Mesenchymal stem cell (in vitro differentiated cells and primary cell): Measurements from ENCODE around the gene HSPA6.
"Not testable (repeated sequence)": the region's sequence is repeated elsewhere in the genome, so short reads cannot be mapped to it uniquely, and the experiment has no call there.

Experiments used
- DNase-seq: peaks from one replicate; pipeline ENCODE4 v3.0.0-alpha.2; 2013
- H2AFZ ChIP-seq: one replicate; pipeline ENCODE4 v1.6.1; 2013; ENCODE audit warnings: low read depth, mild to moderate bottlenecking, control low read depth, inconsistent platforms, low read length, moderate library complexity
- H2AK5ac ChIP-seq: 2 replicates; pipeline ENCODE4 v1.6.1; 2013; ENCODE audit warnings: low read length, moderate library complexity, mild to moderate bottlenecking, inconsistent platforms; ENCODE audit not compliant: severe bottlenecking
- H2BK120ac ChIP-seq: one replicate; pipeline ENCODE4 v1.6.1; 2013; ENCODE audit warnings: low read depth, mild to moderate bottlenecking, inconsistent platforms, low read length, moderate library complexity
- H2BK12ac ChIP-seq, 2 experiments: one replicate each; pipeline ENCODE4 v1.6.1; 2013; ENCODE audit warnings: inconsistent platforms in 2 of 2, low read length in 2 of 2, mild to moderate bottlenecking in 2 of 2, moderate library complexity in 2 of 2, control low read depth in 1 of 2
- H2BK15ac ChIP-seq: one replicate; pipeline ENCODE4 v1.6.1; 2013; ENCODE audit warnings: mild to moderate bottlenecking, low read depth, inconsistent platforms; ENCODE audit not compliant: poor library complexity, severe bottlenecking
- H2BK5ac ChIP-seq: 2 replicates; pipeline ENCODE4 v1.6.1; 2013; ENCODE audit warnings: low read depth, mild to moderate bottlenecking, low read length, control low read depth, inconsistent platforms; ENCODE audit not compliant: poor library complexity, severe bottlenecking
- H3K14ac ChIP-seq, 2 experiments: one replicate each; pipeline ENCODE4 v1.6.1; 2013; ENCODE audit warnings: inconsistent platforms in 2 of 2, low read length in 2 of 2, control low read depth in 1 of 2, mild to moderate bottlenecking in 1 of 2, moderate library complexity in 1 of 2
- H3K18ac ChIP-seq, 2 experiments: one replicate each; pipeline ENCODE4 v1.6.1; 2013; ENCODE audit warnings: inconsistent platforms in 2 of 2, low read length in 2 of 2, control low read depth in 1 of 2, low read depth in 1 of 2, mild to moderate bottlenecking in 1 of 2
- H3K23ac ChIP-seq, 2 experiments: one replicate each; pipeline ENCODE4 v1.6.1; 2013; ENCODE audit warnings: inconsistent platforms in 2 of 2, low read length in 2 of 2, mild to moderate bottlenecking in 2 of 2, moderate library complexity in 2 of 2, control low read depth in 1 of 2
- H3K27ac ChIP-seq: 2 replicates; pipeline ENCODE4 v1.5.1; 2013; ENCODE audit warnings: mild to moderate bottlenecking, moderate library complexity, low read length, control low read depth, inconsistent platforms; ENCODE audit not compliant: poor library complexity, severe bottlenecking
- H3K27me3 ChIP-seq, 2 experiments: 2 replicates each; pipeline versions ENCODE4 v1.6.1 to v1.7.0; 2013; ENCODE audit warnings: low read length in 2 of 2, mild to moderate bottlenecking in 2 of 2, moderate library complexity in 2 of 2, control low read depth in 1 of 2, inconsistent platforms in 1 of 2; ENCODE audit not compliant: control insufficient read depth in 1 of 2, insufficient read depth in 1 of 2
- H3K36me3 ChIP-seq, 2 experiments: 2 replicates each; pipeline versions ENCODE4 v1.6.1 to v1.7.0; 2013; ENCODE audit warnings: low read length in 2 of 2, control low read depth in 1 of 2, inconsistent platforms in 1 of 2, low read depth in 1 of 2, mild to moderate bottlenecking in 1 of 2; ENCODE audit not compliant: insufficient read depth in 2 of 2, control insufficient read depth in 1 of 2
- H3K4ac ChIP-seq, 2 experiments: one replicate each; pipeline ENCODE4 v1.6.1; 2013; ENCODE audit warnings: inconsistent platforms in 2 of 2, low read length in 2 of 2, mild to moderate bottlenecking in 2 of 2, moderate library complexity in 2 of 2, control low read depth in 1 of 2, low read depth in 1 of 2
- H3K4me1 ChIP-seq: 2 replicates; pipeline ENCODE4 v1.6.1; 2013; ENCODE audit warnings: low read depth, low read length, control low read depth; ENCODE audit not compliant: control insufficient read depth, insufficient read depth
- H3K4me2 ChIP-seq: 2 replicates; pipeline ENCODE4 v1.6.1; 2013; ENCODE audit warnings: low read length, mild to moderate bottlenecking, inconsistent platforms; ENCODE audit not compliant: poor library complexity, severe bottlenecking
- H3K4me3 ChIP-seq, 2 experiments: 2 replicates each; pipeline versions ENCODE4 v1.5.1 to v1.7.0; 2013; ENCODE audit warnings: low read length in 2 of 2, mild to moderate bottlenecking in 2 of 2, control low read depth in 1 of 2, low read depth in 1 of 2; ENCODE audit not compliant: insufficient read depth in 1 of 2
- H3K79me1 ChIP-seq: replicated peaks from 2 replicates; pipeline ENCODE4 v1.6.1; 2013; ENCODE audit warnings: mild to moderate bottlenecking, control low read depth, low read length, inconsistent platforms; ENCODE audit not compliant: poor library complexity, severe bottlenecking
- H3K9ac ChIP-seq: 2 replicates; pipeline ENCODE4 v1.7.0; 2013; ENCODE audit warnings: mild to moderate bottlenecking, low read length, moderate library complexity
- H3K9me3 ChIP-seq: 2 replicates; pipeline ENCODE4 v1.7.0; 2013; ENCODE audit warnings: mild to moderate bottlenecking, low read length; ENCODE audit not compliant: control insufficient read depth
- H4K8ac ChIP-seq: one replicate; pipeline ENCODE4 v1.6.1; 2013; ENCODE audit warnings: inconsistent platforms, mild to moderate bottlenecking, low read length, moderate library complexity
- H4K91ac ChIP-seq: one replicate; pipeline ENCODE4 v1.6.1; 2013; ENCODE audit warnings: mild to moderate bottlenecking, low read length, inconsistent platforms
- WGBS: methylation state at CpG from one replicate; pipeline ENCODE4 v1.1.7; 2013; ENCODE audit warnings: mixed read lengths; 5-methylcytosine and 5-hydroxymethylcytosine counted together

The HSPA6 gene

GRCh38 chr1:161511756-161512060, 12.6 kb upstream of the HSPA6 start:
- H3K9me3 ChIP-seq, result no peaks in the 10 kb centered on the region
- no peak overlapping the region for H3K4me2 ChIP-seq
- H3K4me3 ChIP-seq, result no peak overlapping the region
- no peaks in the 10 kb centered on the region for H3K36me3 ChIP-seq
- no peak for DNase-seq
- no peaks in the 10 kb centered on the region for H3K79me1 ChIP-seq
- H2BK15ac ChIP-seq, result no peak overlapping the region
- no peak overlapping the region for H3K9ac ChIP-seq
- peak overlapping the region in 1 of 2 experiments; percentile 51 for H3K14ac ChIP-seq
- no peak overlapping the region for H2BK12ac ChIP-seq
- H3K18ac ChIP-seq, result peak overlapping the region; percentile 33 to 40
- H3K4ac ChIP-seq, result peak overlapping the region in 1 of 2 experiments; percentile 51
- H3K27me3 ChIP-seq, result peaks cover 0 to 2% of the 10 kb centered on the region in 2 experiments
- no peak overlapping the region for H2BK5ac ChIP-seq
- no peak overlapping the region for H2BK120ac ChIP-seq
- H2AK5ac ChIP-seq, result no peak overlapping the region
- H3K4me1 ChIP-seq, result no peaks in the 10 kb centered on the region
- peak overlapping the region; percentile 27 for H4K91ac ChIP-seq
- no peak overlapping the region for H3K23ac ChIP-seq
- WGBS, result 92% methylated on average over 7 of the region's 7 CpGs
- no peak overlapping the region for H4K8ac ChIP-seq
- no peak overlapping the region for H3K27ac ChIP-seq
- no peak overlapping the region for H2AFZ ChIP-seq

DNA sequence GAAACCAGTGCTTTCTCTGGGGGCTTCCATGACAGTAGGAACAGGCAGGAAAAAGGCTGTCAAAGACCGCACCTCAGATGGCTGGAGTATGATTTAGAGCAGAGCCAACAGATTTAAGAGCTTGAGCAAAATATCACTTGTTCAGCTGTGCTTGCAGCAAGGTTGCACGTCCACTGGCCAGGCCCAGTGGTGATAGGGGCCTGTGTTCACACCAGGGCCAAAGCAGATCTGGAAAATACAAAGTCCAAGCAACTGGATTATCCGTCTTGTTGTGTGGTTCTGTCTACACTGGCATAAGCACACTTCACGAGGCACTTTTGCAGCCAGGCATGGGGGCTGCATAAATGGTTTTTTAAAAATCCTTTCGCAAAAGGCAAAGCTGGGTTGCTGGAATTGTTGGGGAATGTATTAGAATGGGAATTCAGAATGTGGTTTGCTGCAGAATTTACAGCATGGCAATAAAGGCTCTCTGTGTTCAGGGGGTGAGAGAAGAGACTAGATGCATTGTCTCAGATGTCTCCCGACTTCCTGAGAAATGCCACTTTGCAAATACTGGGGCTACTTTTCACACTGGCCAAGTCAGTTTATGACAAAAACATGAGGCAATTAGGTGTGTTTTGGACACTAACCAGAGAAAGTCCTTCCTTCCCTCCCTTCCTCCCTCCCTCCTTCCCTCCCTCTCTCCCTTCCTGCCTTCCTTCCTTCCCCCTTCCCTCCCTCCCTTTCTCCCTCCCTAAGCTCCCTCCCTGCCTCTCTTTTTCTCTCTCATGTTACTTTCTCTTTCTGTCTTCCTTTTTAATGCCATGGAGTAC, 11.5 kb upstream of the HSPA6 start:
- WGBS, result 56% methylated on average over 5 of the region's 6 CpGs
- Histone ChIP-seq H4K8ac (peak overlapping the region; percentile 87), H3K18ac (peak overlapping the region in 1 of 2 experiments; percentile 54), H3K4ac (peak overlapping the region in 1 of 2 experiments; percentile 51), H4K91ac (peak overlapping the region; percentile 68)
- not testable (repeated sequence) for H3K9ac ChIP-seq, H3K4me3 ChIP-seq, H3K4me2 ChIP-seq, H2AK5ac ChIP-seq, H3K27me3 ChIP-seq, H2BK5ac ChIP-seq, H3K23ac ChIP-seq, H3K14ac ChIP-seq, H3K27ac ChIP-seq, H3K9me3 ChIP-seq, DNase-seq, H3K4me1 ChIP-seq, H2BK15ac ChIP-seq, H3K36me3 ChIP-seq, H3K79me1 ChIP-seq, H2BK12ac ChIP-seq, H2BK120ac ChIP-seq, H2AFZ ChIP-seq

DNA sequence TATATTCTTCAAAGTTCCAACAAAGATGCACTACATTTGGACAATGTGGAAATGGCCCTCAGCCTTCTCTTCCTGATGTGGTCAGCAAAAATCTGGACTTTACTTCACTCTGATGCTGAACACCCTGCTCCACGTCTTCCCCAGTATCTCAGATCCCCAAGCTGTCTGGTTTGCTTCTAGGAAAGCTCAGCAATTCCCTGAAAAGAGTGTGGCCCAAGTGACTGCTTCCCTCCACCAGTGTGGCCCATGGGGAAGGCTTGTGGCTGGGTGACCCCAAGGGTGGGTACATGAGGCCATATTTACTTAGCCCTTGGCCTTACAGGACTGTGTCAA, 10.9 kb upstream of the HSPA6 start:
- Histone ChIP-seq H3K18ac (peak overlapping the region in 1 of 2 experiments; percentile 93), H4K91ac (peak overlapping the region; percentile 92), H4K8ac (peak overlapping the region; percentile 75), H2BK12ac (peak overlapping the region in 1 of 2 experiments; percentile 75), H3K4ac (peak overlapping the region; percentile 24 to 51)
- not testable (repeated sequence) for H3K27ac ChIP-seq, H3K4me3 ChIP-seq, H3K14ac ChIP-seq, H3K4me2 ChIP-seq, H3K9me3 ChIP-seq, H3K27me3 ChIP-seq, H2BK5ac ChIP-seq, H3K36me3 ChIP-seq, H3K79me1 ChIP-seq, H2AFZ ChIP-seq, H2BK15ac ChIP-seq, H3K9ac ChIP-seq, H2BK120ac ChIP-seq, H3K23ac ChIP-seq, H2AK5ac ChIP-seq, H3K4me1 ChIP-seq
- WGBS, result no CpG with 5 or more reads among the region's 1 CpG
- peak; percentile 27 for DNase-seq

DNA sequence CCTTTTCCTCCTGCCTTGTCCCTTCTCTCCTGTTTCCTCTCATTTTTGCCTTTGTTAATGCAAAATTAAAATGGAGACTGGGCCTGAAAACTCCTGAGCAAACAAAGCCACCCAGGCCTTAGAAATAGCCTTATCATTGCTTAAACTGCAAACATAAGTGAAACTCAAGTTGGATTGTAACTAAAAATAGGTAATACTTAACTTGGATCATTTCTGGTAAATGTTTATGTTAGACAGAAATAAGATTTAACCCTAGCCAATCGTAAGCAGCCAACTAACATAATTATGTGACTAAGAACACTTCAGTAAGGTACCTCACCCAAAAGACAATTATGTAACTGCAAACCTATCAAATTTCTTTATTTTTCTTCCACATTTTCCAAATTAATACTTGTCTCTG, 10.4 kb upstream of the HSPA6 start:
- not testable (repeated sequence) for H2BK5ac ChIP-seq, H3K27me3 ChIP-seq, H3K14ac ChIP-seq, H3K4me1 ChIP-seq, H3K27ac ChIP-seq, H2AK5ac ChIP-seq, H3K4me3 ChIP-seq, H2BK15ac ChIP-seq, H3K4me2 ChIP-seq, H2BK120ac ChIP-seq, H3K9ac ChIP-seq, H3K79me1 ChIP-seq, H3K23ac ChIP-seq, H2AFZ ChIP-seq, H3K9me3 ChIP-seq, H3K36me3 ChIP-seq
- Histone ChIP-seq H4K91ac (peak overlapping the region; percentile 92), H3K18ac (peak overlapping the region in 1 of 2 experiments; percentile 93), H3K4ac (peak overlapping the region in 1 of 2 experiments; percentile 24), H4K8ac (peak overlapping the region; percentile 75), H2BK12ac (peak overlapping the region in 1 of 2 experiments; percentile 75)
- peak; percentile 73 for DNase-seq
- WGBS, result no CpG with 5 or more reads among the region's 1 CpG
